GM12878 (cell line): ENCODE data around the gene CCR5. TPM values are rescaled to one million over a fixed set of nuclear protein-coding genes. Genes with fewer than 3 reads are reported as not detected.

ENCODE experiments used
- ATAC-seq: fragments of 200-7000 bp; cut with Tn5 transposase; 3 replicates; pipeline ENCODE4 v1.9.1; 2020; ENCODE audit warnings: mild to moderate bottlenecking, moderate library complexity
- BruUV-seq: library from RNA; stranded (reverse); fragments of 400-500 nt; replicated peaks from 2 replicates; lab custom pipeline; 2021; lab: Mats Ljungman, UMichigan
- CTCF ChIA-PET: fragments of 300-600 bp; sonication (Branson Sonifier 250); formaldehyde crosslinking; extraction: SDS; loops from one replicate; lab custom pipeline; 2021; ENCODE audit warnings: inconsistent platforms; lab: Yijun Ruan, JAX
- POLR2A ChIA-PET: fragments of 350-600 bp; formaldehyde crosslinking; extraction: SDS; loops from one replicate; lab custom pipeline; 2021; ENCODE audit warnings: inconsistent platforms; lab: Charles Lee
- RAD21 ChIA-PET: fragments of 300-600 bp; sonication (Branson Sonifier 250); formaldehyde crosslinking; loops from one replicate; lab custom pipeline; 2023; ENCODE audit warnings: antibody characterized with exemption; ENCODE audit not compliant: unreplicated experiment; lab: Charles Lee
- SMC1A ChIA-PET: fragments of 300-600 bp; sonication (Branson Sonifier 250); formaldehyde crosslinking; loops from one replicate; lab custom pipeline; 2023; ENCODE audit not compliant: unreplicated experiment, uncharacterized antibody; lab: Charles Lee
- DNase-seq: peaks from one replicate; pipeline ENCODE4 v3.0.0-alpha.2; 2011; ENCODE audit warnings: low read depth, low spot score
- FAIRE-seq: peaks from 3 replicates; lab custom pipeline; 2011; peaks lifted over from hg19 to GRCh38; lab: Jason Lieb, UNC
- H2AFZ ChIP-seq: 2 replicates; pipeline ENCODE4 v1.6.0; 2011; ENCODE audit warnings: low read depth, low read length, control low read depth; ENCODE audit not compliant: control insufficient read depth
- H3K27ac ChIP-seq: 2 replicates; pipeline ENCODE4 v1.5.1; 2011; ENCODE audit warnings: control low read depth; ENCODE audit not compliant: control insufficient read depth, insufficient read depth
- H3K27me3 ChIP-seq, 2 experiments: replicated peaks in 1 of 2; 2 replicates each; pipeline versions ENCODE4 v1.6.0 to v1.6.1; 2011; ENCODE audit warnings: low read length in 1 of 2; ENCODE audit not compliant: control insufficient read depth in 2 of 2, insufficient read depth in 2 of 2
- H3K36me3 ChIP-seq, 2 experiments: 2 replicates each; pipeline ENCODE4 v1.5.1; 2011; ENCODE audit warnings: low read length in 1 of 2; ENCODE audit not compliant: control insufficient read depth in 2 of 2, insufficient read depth in 2 of 2
- H3K4me1 ChIP-seq: 2 replicates; pipeline ENCODE4 v1.6.1; 2011; ENCODE audit warnings: mild to moderate bottlenecking, low read length, moderate library complexity, mixed read lengths; ENCODE audit not compliant: control insufficient read depth, insufficient read depth
- H3K4me2 ChIP-seq: 2 replicates; pipeline ENCODE4 v1.6.0; 2011; ENCODE audit warnings: control low read depth; ENCODE audit not compliant: control insufficient read depth, insufficient read depth
- H3K4me3 ChIP-seq: fragments of 200-600 bp; sonication (generic); 2 replicates; pipeline ENCODE4 v1.5.1; 2016
- H3K79me2 ChIP-seq: 2 replicates; pipeline ENCODE4 v1.6.0; 2011; ENCODE audit warnings: low read length; ENCODE audit not compliant: control insufficient read depth, insufficient read depth
- H3K9ac ChIP-seq: 2 replicates; pipeline ENCODE4 v1.8.0; 2011; ENCODE audit warnings: low read length, control low read depth, mixed read lengths; ENCODE audit not compliant: control insufficient read depth, insufficient read depth
- H3K9me3 ChIP-seq: replicated peaks from 3 replicates; pipeline ENCODE4 v1.5.1; 2011; ENCODE audit warnings: mild to moderate bottlenecking, low read length; ENCODE audit not compliant: control insufficient read depth, insufficient read depth
- H4K20me1 ChIP-seq: 2 replicates; pipeline ENCODE4 v1.6.0; 2011; ENCODE audit not compliant: control insufficient read depth, insufficient read depth
- CBX5 ChIP-seq: sonication (generic); IDR thresholded peaks from 2 replicates; pipeline ENCODE4 v1.6.1; 2016; ENCODE audit warnings: low read depth, moderate library complexity, mild to moderate bottlenecking, inconsistent platforms
- DPF2 ChIP-seq: fragments of 450-650 bp; IDR thresholded peaks from 2 replicates; pipeline ENCODE4 v1.6.1; 2017; ENCODE audit warnings: mild to moderate bottlenecking
- E4F1 ChIP-seq: fragments of 450-650 bp; IDR thresholded peaks from 2 replicates; pipeline ENCODE4 v1.6.1; 2018; ENCODE audit warnings: borderline replicate concordance, mild to moderate bottlenecking; ENCODE audit not compliant: partially characterized antibody
- KAT2A ChIP-seq: conservative IDR thresholded peaks from 2 replicates; pipeline ENCODE4 v1.6.1; 2011; ENCODE audit warnings: low read depth, low read length; ENCODE audit not compliant: control insufficient read depth
- RB1 ChIP-seq: fragments of 450-650 bp; formaldehyde crosslinking; IDR thresholded peaks from 2 replicates; pipeline ENCODE4 v1.6.1; 2017; ENCODE audit warnings: mild to moderate bottlenecking, borderline replicate concordance
- SMAD5 ChIP-seq: IDR thresholded peaks from 2 replicates; pipeline ENCODE4 v1.6.1; 2016; ENCODE audit warnings: antibody characterized with exemption, low read depth
- ZNF384 ChIP-seq: IDR thresholded peaks from 2 replicates; pipeline ENCODE4 v1.6.1; 2012; ENCODE audit warnings: low read depth, mild to moderate bottlenecking, low read length, improper control_type of control experiment, borderline replicate concordance
- WGBS: methylation state at CpG from one replicate; pipeline ENCODE4 v1.1.6; 2016; ENCODE audit warnings: low lambda C conversion rate; ENCODE audit not compliant: insufficient replicate concordance, insufficient coverage; ENCODE audit errors: missing lambda C conversion rate; 5-methylcytosine and 5-hydroxymethylcytosine counted together
- in situ Hi-C: fragments of 300-500 bp; cut with MboI; formaldehyde crosslinking; loops from 9 replicates; pipeline ENCODE4 v1.14.3; 2018; ENCODE audit warnings: mixed read lengths
- intact Hi-C: fragments of 100-400 bp; cut with micrococcal nuclease; formaldehyde crosslinking; loops from one replicate; pipeline ENCODE4 v1.14.2; 2022; ENCODE audit not compliant: unreplicated experiment
- polyA plus RNA-seq, 11 experiments: library from polyadenylated mRNA; depleted of rRNA in 4 of 11; unstranded in 6 of 11; stranded (reverse) in 5 of 11; fragments of >200 nt; fragmentation: Nextera tagmentation in 4 of 11; fragmentation: Illumina TruSeq in 1 of 11; extraction: Ambion mirVana in 4 of 11; extraction: Trizol in 1 of 11; gene quantifications; 1 replicate in 1 of 11; 2 replicates in 10 of 11; pipeline versions ENCODE4 v1.2.1 to v1.2.3, GENCODE V29; 2011 to 2016; ENCODE audit warnings: inconsistent platforms in 2 of 11, missing spikeins in 2 of 11, low read depth in 1 of 11
- total RNA-seq, 4 experiments: library from RNA; depleted of rRNA in 3 of 4; stranded (reverse); fragments of >200 nt in 3 of 4; fragmentation: Illumina TruSeq in 1 of 4; extraction: Trizol in 1 of 4; gene quantifications; 2 replicates each; pipeline versions ENCODE4 v1.2.1 to v1.2.3, GENCODE V29; 2013 to 2021
- TF ChIP-seq, protein P1 (sequence below): fragments of 450-650 bp; IDR thresholded peaks from 2 replicates; pipeline ENCODE4 v1.6.1; 2016; ENCODE audit warnings: mild to moderate bottlenecking

CCR5 gene
- total and polyA plus RNA-seq, 10 of the 15 experiments (the other 5 are each of a cell fraction or from before 2014, with no cell fraction given) = 0.17 to 1.6 (median 0.82) TPM; not detected in 1

GRCh38 chr3:46354478-46354877 lies 16.3 kb upstream of the CCR5 start:
- H3K4me3 ChIP-seq = no peak overlapping the region
- ChIA-PET CTCF (interaction anchor here (0.7 to 1.1 kb wide), 2 partner anchors 24 to 138 kb away, joined by 3 read pairs; no protein-coding TSS in a partner anchor), POLR2A (no interaction called here), SMC1A (interaction anchor here (0.8 to 2.6 kb wide), 4 partner anchors 9 to 45 kb away, joined by 3 to 8 read pairs (median 5); partner anchors contain the start of gene CCR5), RAD21 (interaction anchor here (0.8 to 5.5 kb wide), 5 partner anchors 13 to 140 kb away, joined by 3 to 26 read pairs (median 4); no protein-coding TSS in a partner anchor)
- H4K20me1 ChIP-seq = no peaks in the 10 kb centered on the region
- FAIRE-seq (no peak), ATAC-seq (no peak), DNase-seq (no peak)
- TF ChIP-seq CBX5 = no peak
- TF ChIP-seq SMAD5 = no peak
- TF ChIP-seq, protein P1, sequence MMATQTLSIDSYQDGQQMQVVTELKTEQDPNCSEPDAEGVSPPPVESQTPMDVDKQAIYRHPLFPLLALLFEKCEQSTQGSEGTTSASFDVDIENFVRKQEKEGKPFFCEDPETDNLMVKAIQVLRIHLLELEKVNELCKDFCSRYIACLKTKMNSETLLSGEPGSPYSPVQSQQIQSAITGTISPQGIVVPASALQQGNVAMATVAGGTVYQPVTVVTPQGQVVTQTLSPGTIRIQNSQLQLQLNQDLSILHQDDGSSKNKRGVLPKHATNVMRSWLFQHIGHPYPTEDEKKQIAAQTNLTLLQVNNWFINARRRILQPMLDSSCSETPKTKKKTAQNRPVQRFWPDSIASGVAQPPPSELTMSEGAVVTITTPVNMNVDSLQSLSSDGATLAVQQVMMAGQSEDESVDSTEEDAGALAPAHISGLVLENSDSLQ = no peak
- TF ChIP-seq RB1 = no peak
- TF ChIP-seq DPF2 = no peak
- no peak for TF ChIP-seq ZNF384
- no peak for TF ChIP-seq E4F1
- TF ChIP-seq KAT2A = no peak
- H3K4me1 ChIP-seq = peaks cover 30% of the 10 kb centered on the region
- no peaks in the 10 kb centered on the region for H3K36me3 ChIP-seq
- no peaks in the 10 kb centered on the region; a peak in 1 of 4 replicates for H3K27me3 ChIP-seq
- H3K4me2 ChIP-seq = no peak overlapping the region
- 0% methylated on average over 1 of the region's 1 CpG for WGBS
- in situ Hi-C loops = no loop called here
- no peak overlapping the region for H2AFZ ChIP-seq
- H3K27ac ChIP-seq = no peak overlapping the region
- no TSS peak for BruUV-seq
- no peaks in the 10 kb centered on the region for H3K79me2 ChIP-seq
- no peak overlapping the region for H3K9ac ChIP-seq
- H3K9me3 ChIP-seq = no peaks in the 10 kb centered on the region
- intact Hi-C loops = loop anchor here (5.0 kb wide), 1 partner anchor 37 kb away; no protein-coding TSS in a partner anchor
